Putamen (tissue), 1 donor: ENCODE measurements around the gene GABBR2.
A peak's percentile ranks its signal among the peaks of the same experiment; 100 is the strongest.

Source experiments
- DNase-seq: peaks from one replicate; pipeline ENCODE4 v3.0.0-alpha.2; 2016; ENCODE audit warnings: low spot score

GABBR2 gene

DNA sequence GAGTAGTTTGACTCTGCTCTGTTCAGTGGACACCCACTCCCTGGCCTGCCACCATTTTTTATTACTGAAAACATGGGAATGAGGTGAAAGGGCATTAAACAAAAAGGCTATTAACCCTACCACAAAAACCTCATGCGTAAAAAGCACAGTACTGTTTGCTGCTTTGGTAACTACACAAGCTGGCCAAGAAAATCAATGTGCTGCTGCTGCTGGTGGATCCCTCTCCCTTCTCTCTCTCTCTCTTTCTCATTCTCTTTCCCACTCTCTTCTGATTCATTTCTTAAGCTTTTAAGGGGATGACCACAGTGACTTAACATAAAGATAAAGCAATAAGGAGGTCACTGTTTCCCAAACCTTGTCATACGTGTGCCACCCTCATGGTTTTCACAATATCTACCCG is 270.1 kb downstream of the GABBR2 start:
- peak; percentile 12 for DNase-seq

DNA sequence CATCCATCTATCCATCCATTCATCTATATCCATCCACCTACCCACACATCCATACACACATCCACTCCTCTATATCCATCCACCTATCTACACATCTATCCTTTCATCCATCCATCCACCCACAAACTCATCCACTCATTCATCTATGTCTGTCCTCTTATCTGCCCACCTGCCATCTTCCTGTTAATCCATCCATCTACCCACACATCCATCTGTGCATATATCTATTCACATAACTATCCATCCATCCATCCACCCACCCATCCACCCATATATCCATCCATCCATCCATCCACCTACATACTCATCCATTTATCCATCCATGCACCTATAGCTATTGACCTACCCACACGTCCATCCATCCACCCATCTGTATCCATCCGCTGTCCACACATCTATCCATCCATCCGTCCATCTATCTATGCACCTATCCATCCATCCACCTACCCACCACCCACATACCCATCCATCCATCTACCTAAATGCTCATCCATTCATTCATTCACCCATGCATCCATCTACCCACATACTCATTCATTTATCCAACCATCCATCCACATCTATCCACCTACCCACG is 271.2 kb downstream of the GABBR2 start:
- no peak for DNase-seq

DNA sequence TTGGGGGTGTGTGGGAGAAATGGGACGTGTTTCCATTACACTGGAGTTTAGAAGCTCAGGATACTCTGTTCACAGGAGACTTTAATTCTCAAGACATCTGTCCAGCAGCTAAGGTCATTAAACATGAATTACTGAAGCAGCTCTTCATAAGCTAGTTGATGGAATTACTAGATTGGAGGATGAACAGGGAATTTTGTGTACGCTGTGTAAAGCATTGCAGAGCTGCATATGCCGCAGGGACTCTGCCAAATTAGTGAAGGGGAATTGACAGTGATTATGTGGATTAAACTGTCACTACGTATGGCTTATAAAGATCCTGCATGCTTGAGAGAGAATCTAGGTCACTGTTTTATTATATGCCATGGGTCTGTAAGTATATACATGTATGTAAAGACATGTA is 275.8 kb downstream of the GABBR2 start:
- DNase-seq: no peak

DNA sequence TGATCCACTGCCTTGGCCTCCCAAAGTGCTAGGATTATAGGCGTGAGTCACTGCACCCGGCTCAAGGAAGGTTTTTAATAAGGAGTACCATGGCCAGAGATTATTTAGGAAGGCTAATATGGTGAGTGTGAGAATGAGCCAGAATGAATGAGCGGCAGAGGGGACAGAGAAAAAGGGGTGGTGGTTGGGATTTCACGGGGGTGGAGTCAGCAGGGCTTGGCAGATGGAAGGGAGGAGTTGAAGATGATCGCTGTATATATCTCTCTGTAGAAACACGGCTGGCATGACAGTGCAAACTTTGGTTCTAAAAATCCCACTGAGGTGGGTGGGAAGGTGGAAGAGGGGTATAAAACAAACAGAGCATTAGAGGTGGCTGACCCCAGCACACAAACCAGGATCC is 276.6 kb downstream of the GABBR2 start:
- DNase-seq: no peak

DNA sequence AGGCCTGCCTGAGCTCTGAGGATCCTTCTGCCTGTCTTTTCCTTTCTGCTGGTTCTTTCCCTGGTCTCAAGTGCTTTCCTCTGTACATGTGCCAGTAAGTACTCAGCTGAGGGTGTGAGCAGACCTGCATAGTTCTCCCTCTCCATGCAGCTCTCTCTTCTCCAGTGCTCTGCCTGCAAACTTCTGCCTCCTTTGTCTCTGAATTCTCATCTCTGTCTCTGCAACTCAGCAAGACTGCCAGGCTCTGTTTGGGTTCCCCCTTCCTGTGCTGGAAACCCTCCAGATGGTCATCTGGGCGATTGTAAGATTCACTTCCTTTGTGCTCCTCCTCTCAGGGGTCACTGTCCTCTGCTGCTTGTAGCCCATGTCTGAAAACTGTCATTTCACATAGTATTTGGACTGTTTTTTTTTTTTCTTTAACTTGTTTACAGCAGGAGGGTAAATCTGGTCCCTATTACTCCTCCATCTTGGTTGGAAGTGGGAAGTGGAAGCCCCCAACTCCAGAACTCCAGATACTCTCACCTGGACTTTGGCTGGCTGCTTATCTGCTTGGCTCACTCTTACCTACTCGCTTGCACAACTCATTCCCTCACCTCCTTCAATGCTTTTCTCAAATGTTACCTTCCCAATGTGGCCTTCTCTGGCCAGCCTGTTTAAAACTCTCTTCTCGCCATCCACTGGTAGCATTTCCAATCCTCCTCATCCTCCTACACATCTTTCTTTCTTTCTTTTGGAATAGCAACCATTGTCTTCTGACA is 278.0 kb downstream of the GABBR2 start:
- DNase-seq: peak; percentile 34

DNA sequence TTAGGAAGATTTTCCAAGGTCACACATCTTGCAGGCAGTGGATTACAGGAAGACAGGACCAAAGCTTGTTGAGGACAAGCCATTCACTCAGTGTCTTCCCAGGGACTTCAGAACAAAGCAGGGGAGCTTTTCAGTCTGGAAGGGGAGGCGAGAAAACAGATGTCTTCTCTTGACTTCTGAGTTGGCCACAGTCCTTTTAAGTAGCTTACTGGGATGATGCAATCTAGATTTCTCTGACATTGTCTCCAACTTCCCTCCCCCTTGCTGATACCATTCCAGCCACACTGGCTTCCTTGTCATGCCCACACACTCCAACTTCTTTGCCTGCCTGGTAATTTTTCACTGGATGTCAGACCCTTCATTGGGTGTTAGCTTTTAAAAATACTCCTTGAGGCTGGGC is 279.1 kb downstream of the GABBR2 start:
- DNase-seq: no peak

DNA sequence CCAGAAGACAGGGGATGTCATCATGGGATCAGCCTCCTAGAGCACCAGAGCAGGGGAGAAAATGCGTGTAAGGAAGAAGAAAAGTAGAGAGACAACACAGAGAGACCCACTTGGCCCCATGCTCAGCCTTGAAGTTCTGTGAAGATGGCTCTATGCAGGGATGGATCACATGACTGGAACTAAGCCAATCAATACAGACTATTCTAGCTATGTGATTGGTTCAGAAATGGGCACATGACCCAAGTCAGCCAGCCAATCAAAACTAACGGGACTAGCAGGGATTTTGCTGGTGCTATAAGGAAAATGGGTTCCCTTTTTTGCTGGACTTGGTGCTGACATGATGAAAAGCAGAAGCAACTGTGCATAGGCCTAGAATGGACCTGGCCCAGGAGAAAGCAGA is 280.3 kb downstream of the GABBR2 start:
- no peak for DNase-seq

DNA sequence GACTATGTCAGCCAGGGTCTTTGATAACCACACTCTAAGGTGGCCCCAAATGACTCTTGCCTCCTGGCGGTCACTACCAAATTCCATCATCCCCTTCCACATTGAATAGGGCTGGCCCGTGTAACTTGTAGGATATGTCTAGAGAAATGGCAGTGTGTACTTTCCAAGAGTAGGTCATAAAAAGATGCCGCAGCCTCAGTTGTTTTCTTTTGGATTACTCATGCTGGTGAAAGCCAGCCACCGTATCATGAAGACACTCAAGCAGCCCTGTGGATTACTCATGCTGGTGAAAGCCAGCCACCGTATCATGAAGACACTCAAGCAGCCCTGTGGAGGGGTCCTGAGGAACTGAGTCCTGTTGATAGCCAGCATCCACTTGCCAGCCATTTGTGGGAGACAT is 281.2 kb downstream of the GABBR2 start:
- no peak for DNase-seq

DNA sequence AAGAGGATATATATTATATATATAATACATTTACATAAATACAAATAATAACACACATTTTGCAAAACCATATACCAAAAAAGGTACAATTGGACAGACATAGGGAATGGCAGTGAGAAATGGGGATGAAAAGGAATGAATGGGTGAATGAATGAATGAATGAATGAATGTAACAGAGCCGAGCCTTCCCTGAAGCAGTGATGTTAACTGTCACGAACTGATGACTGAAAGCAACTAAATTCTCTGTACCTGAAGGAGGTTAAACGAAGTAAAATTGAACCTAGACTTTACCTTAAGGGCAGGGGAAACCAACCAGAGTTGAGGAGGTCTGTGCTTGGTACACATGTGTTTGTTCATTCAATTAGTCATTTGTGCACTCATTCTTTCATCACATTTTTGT is 283.7 kb downstream of the GABBR2 start:
- DNase-seq: no peak

DNA sequence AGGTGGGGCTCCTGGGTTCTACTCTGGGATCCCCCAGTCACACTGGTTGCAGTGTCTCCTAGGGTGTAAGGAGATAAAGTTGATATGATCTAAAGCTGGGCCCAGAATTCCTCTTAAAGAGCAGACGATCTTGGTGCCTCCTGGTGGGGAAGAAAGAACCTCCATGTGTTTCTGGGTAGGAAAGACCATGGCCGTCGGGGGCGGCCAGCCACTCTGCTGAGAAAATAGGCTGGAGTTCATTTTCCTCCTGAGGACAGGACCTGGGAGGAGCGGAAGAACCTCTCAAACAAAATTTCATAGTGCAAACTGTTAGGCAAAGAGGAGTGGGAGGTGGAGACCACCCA is 289.5 kb downstream of the GABBR2 start:
- DNase-seq: no peak

DNA sequence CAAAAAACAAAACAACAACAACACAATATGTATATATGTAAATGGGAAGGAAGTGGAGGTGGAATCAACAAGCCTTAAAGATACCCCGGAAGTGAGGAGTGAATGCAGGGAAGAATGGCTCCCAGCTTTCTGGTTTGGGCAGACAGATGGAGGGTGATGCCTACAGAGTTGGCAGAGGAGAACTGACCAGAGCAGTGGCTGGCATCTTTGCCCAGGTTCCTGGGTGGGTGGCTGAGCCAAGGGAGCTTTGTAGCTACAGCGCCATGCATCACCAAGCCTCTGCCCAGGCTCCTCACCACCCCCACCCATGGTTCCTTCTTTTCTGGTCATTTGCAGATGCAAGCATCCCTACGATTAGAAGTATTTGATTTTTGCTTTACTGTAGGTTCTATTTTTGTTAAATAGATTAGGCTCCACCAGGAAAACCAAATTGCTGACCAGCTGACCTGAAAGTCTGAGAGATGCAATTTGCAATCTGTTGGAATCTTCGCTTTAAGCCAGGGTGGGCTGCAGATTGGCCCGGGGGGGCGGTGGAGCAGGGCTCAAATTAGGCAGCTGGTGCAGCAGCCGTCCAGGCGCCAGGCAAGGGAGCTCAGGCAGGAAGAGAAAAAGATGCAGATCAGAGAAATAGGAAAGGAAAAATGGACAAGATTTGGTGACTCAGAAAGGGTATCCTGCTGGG is 290.0 kb downstream of the GABBR2 start:
- DNase-seq: no peak

DNA sequence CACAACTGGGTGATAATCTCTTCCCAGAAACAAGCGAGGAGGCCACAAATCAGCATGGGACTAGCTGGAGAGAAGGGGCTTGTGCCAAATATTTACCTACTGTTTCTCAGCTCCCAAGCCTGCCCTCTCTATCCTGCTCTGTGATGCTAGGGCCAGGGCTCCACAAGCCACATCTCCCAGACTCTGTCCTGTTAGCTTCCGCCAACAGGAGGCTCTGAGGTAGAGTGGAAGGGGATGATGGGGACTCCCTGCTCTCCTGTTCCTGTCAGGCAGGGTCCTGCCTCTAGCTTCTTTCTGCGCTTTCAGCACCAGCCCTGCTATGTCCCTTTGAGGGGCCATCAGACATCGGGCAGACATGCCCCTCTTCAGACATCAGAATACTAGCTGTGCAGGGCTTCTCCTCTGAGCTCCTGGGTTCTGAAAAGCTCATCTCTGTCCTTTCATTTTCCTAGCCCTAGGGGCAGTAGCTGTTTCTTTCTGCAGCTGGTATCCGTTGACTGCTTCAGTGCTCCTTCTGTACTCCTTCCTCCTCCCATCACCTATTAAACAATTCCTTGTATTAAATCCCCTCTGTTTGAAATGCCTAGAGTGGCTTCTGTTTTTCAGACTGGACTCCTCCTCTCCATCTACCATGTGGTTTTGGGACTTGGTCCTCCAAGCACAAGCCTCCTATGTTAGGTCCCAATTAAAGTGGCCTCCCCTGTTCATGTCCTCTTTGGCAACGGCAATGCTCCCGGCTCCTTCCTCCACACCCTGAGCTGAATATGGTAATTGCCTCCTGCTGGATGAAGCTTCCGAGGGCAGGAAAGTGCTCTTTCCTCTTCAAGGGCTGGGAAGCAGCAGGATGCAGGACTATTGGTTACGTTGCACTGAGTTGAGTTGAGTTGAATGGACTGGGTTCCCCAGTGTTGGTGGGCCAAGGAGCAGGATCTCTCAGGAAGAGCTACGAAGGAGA is 292.2 kb downstream of the GABBR2 start:
- DNase-seq: no peak

DNA sequence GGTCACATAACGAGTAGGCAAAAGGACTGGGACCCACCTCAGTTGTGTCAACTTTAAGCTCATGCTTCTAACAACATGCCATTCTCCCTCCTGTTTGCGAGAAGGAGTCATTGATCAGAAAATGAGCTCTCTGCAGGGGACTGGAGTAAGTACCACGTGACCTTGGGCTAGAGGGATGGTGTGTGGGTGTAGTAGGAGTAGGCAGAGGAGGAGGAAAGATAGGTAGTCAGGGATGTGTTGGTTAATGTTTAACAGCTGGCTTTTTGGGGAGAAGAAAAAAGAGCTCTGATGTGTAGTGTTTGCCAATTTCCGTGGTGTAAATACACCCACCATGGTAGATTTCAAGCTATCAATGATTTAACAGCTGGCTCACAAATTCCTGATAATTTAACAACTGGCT is 293.0 kb downstream of the GABBR2 start:
- DNase-seq: no peak

DNA sequence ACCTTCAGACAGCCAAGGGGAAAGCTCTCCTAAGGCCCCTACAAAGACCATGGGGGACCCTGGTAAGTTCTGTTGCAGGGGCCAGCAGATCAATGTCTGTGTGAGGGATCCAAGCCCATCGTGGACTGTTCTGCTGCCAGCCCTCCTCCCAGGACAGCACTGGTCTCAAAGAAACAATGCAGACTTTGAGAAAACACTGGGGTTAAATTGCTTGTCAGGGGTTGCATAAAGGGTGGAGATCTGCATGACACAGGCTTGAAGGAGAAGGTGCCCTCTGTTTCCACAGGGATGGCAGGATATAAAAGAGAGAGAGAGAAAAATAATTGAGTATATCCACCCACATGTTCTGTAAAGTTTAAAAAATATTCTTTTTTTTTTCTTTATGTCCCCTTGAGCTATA is 295.7 kb downstream of the GABBR2 start:
- DNase-seq: no peak

DNA sequence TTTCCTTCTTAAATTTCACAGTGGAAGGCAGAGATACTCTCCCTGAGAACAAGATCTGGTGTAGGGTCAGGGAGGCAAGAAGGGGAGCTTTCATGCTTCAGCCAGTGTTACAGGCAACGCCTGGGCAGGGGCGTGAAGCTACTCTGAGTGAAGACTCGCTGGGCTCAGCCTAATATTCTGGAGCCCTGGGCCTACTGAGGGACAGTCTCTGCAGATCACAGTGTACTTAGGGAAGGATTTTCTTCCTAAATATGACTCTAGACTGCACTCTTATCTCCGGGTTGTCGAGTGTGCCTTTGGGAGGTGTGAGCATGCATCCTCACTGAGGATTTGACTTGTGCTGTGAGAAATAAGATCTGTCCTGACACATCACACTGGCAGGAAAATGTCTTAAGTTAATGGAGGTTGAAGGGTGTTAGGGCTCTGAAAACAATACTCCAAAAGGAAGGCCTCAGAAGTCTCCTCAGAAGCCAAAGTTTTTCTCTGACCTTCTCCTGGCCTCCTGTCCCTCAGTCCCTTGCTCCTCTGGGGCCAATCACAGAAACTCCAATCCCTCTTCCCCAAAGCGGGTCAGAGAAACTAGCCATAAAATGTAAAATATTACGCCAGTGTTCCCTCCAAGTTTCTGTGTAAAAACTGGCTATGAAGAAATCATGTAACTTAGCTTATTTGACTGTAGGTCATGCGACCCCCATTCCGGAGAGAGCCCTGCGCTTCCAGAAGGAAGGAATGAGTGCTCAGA is 296.5 kb downstream of the GABBR2 start:
- no peak for DNase-seq

DNA sequence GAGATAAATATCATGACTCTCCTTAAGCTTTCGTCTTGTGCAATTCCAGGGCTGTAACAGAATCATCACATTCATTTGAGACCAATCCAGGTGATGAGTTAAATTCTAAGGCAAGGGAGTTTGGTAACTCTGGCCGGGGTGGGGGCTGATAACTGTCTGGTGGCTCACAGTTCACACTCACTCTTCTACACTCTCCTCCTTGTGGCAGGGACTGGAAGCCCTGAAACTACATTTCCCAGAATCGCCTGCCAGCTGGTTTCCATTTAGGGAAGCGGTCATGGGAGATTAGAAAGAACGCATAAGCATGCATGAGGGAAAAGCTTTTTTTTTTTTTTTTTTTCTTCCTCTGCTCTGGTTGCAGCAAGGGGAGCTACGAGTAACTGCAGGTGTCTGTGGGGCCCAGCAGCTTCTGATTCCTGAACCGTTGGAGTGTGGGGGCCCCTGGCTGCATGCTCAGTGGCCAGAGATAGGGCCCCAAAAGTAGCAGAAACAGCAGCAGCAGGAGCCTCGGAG is 298.5 kb downstream of the GABBR2 start:
- DNase-seq: peak; percentile 19

DNA sequence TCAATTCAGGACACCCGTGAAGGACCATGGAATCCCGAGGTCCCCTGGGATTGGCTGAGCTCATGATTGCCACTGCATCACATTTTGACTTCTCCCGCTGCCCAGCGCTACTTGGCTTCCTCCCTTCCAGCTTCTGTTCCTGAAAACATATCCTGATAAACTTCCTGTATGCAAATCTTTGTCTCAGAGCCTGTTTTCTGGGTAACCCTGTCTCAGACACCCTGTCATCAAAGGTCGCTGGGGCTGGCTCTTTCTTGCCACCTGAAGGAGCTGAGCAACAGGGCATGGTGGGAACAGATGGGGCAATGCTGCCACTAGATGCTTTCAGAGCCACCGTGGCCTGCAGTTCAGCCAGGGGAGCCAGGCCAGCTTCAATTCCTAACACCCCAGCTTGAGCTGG is 299.0 kb downstream of the GABBR2 start:
- DNase-seq: no peak

DNA sequence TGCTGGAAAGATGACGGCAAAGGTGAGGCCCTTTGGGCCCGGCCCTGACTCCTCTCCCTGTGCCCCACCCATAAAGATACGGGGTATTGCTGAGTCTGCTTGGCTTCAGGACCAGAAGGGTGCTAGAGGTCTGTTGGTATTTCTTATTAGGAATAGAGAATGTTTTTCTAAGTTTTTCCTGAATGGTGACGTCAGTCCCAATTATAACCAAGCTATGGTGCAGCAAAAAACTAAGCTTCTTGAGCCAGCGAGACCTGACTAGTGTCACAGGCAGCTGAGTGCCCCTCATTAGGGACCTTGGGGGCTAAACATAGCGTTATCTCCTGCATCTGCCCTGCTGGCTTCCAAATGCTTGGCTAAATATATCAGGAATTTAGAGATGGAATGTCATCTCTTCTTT is 302.3 kb downstream of the GABBR2 start:
- DNase-seq: no peak

DNA sequence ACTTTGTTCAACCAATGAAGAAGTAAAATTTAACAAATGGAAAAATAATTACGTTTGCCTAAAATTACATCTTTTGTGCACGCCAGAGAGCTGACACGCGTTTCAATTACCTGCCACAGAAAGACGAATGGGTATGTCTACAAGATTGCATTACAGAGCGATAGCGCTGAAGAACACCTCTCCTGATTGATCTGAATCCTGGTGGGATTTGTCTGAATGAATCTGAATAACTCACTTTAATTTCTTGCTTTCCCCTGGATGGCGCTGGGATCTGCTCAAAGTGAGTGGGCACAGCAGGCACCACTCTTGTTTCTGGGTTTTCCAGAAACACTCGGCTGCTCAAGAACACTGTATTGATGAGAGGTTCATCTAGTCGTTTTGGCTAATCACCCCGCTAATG is 304.5 kb downstream of the GABBR2 start:
- no peak for DNase-seq

DNA sequence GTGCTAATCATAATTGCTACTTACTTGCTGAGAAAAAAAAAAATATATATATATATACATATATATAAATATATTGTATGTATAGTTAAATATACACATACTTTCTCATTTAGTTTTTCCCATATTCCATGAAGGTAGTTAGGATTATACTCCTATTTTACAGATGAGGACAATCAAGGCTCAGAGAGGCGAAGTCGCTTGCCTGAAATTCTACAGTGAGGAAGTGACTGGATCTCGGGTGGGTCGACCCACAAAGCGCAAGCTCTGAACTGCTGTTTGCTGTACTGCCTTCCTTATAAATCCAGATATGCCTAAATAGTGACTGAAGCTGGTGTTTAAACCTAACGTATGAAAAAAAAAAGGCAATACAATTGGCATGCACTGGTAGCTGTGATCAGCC is 305.0 kb downstream of the GABBR2 start:
- no peak for DNase-seq

DNA sequence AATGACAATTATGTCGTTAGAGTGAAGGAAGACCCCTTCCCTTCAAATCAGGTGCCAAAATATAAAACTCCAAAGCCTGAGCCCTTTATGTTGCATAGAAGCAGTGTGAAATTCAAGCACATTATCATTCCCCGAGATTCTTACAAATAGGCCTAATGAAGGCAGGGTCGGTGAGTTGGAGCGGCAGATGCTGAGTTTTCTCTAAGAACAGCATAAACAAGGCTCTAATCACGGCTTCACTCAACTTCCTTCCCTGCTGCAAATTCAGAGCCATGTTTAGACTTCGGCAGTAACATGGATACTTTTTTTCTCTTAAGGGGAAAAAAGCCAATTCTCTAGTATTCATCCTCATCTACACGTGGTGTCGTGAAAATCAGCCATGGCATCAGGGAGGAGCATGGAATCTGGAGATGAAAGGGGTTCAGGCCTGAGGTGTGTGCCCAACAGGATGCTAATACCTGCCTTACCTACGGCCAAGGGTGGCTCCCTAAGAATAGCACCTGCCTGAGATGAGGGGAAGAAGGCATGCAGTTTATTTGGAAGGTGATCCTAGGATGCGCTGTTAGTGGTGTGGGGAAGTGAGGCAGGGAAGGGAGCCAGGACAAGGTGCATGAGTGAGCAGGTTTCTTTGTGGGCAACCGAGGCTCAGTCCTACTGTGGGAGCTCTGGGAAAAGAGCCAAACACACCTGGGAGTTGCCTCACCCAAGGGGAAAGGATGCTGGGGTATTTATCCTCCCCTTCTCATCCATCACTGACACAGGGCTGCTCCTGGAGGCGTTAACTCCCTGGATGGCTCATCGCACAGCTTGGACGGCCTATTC is 306.5 kb downstream of the GABBR2 start:
- no peak for DNase-seq
